ENCODE results near the gene SCGB1C1. TPM values are rescaled to one million over a fixed set of nuclear protein-coding genes. Genes with fewer than 3 reads are reported as not detected.

Gene SCGB1C1
- total and polyA plus RNA-seq, 4 donors, result not detected

- Histone ChIP-seq H3K27me3 (ENCODE audit: control insufficient read depth in 4 of 4, insufficient read depth in 4 of 4, low read length in 3 of 4) (no peaks in the 10 kb centered on the region), H3K9ac (ENCODE audit: low read depth in 1 of 2, low read length in 2 of 2) (no peak overlapping the region), H3K27ac (ENCODE audit: low read depth in 1 of 2, low read length in 2 of 2) (no peak overlapping the region), H3K9me3 (ENCODE audit: control insufficient read depth in 4 of 4, low read length in 3 of 4) (no peaks in the 10 kb centered on the region), H3K36me3 (ENCODE audit: control insufficient read depth in 4 of 4, insufficient read depth in 3 of 4, low read depth in 1 of 4, low read length in 3 of 4) (peaks cover 5 to 28% (median 9%) of the 10 kb centered on the region in 4 donors), H3K4me3 (ENCODE audit: low read depth in 1 of 3, low read length in 3 of 3) (no peak overlapping the region), H3K4me1 (ENCODE audit: control insufficient read depth in 4 of 4, insufficient read depth in 4 of 4, low read length in 3 of 4) (peaks cover 3 to 18% (median 13%) of the 10 kb centered on the region in 4 donors)
- no peak for TF ChIP-seq REST (IDR thresholded peaks at IDR 0.05)
- no peak for TF ChIP-seq FOXA1 (IDR thresholded peaks at IDR 0.05)
- TF ChIP-seq YY1 (IDR thresholded peaks at IDR 0.05), result no peak
- no peak for TF ChIP-seq EGR1 (IDR thresholded peaks at IDR 0.05; ENCODE audit: low read depth in 2 of 2)
- TF ChIP-seq HNF4G (IDR thresholded peaks at IDR 0.05), result no peak
- no peak for TF ChIP-seq MAX (IDR thresholded peaks at IDR 0.05)
- TF ChIP-seq SP1 (IDR thresholded peaks at IDR 0.05), result no peak
- no peak for TF ChIP-seq RAD21 (IDR thresholded peaks at IDR 0.05)
- no peak for TF ChIP-seq GABPA (IDR thresholded peaks at IDR 0.05 in 1 of 2, conservative IDR thresholded peaks at IDR 0.05 in 1 of 2)
- TF ChIP-seq RXRA (IDR thresholded peaks at IDR 0.05), result no peak
- no peak for TF ChIP-seq JUND (IDR thresholded peaks at IDR 0.05)
- no peak for TF ChIP-seq ZBTB33 (IDR thresholded peaks at IDR 0.05)
- TF ChIP-seq FOXA2 (IDR thresholded peaks at IDR 0.05), result no peak
- no peak for TF ChIP-seq ATF3 (IDR thresholded peaks at IDR 0.05)
- WGBS, result 78% methylated on average over 15 of the region's 15 CpGs
- no peak for DNase-seq (ENCODE audit: low spot score)
Observed at GRCh38 chr11:201966-202365, 9.1 kb downstream of the SCGB1C1 start.

GRCh38 chr11:202490-202889 is 9.6 kb downstream of the SCGB1C1 start:
- H3K27ac ChIP-seq (ENCODE audit: low read depth in 1 of 2, low read length in 2 of 2), result no peak overlapping the region
- no peak overlapping the region for H3K9ac ChIP-seq (ENCODE audit: low read depth in 1 of 2, low read length in 2 of 2)
- WGBS, result 85% methylated on average over 8 of the region's 8 CpGs
- peaks cover 3 to 18% (median 13%) of the 10 kb centered on the region in 4 donors for H3K4me1 ChIP-seq (ENCODE audit: control insufficient read depth in 4 of 4, insufficient read depth in 4 of 4, low read length in 3 of 4)
- peaks cover 5 to 28% (median 9%) of the 10 kb centered on the region in 4 donors for H3K36me3 ChIP-seq (ENCODE audit: control insufficient read depth in 4 of 4, insufficient read depth in 3 of 4, low read depth in 1 of 4, low read length in 3 of 4)
- no peaks in the 10 kb centered on the region for H3K27me3 ChIP-seq (ENCODE audit: control insufficient read depth in 4 of 4, insufficient read depth in 4 of 4, low read length in 3 of 4)
- no peak for DNase-seq (ENCODE audit: low spot score)
- no peaks in the 10 kb centered on the region for H3K9me3 ChIP-seq (ENCODE audit: control insufficient read depth in 4 of 4, low read length in 3 of 4)
- H3K4me3 ChIP-seq (ENCODE audit: low read depth in 1 of 3, low read length in 3 of 3), result no peak overlapping the region
- TF ChIP-seq EGR1 (IDR thresholded peaks at IDR 0.05; ENCODE audit: low read depth in 2 of 2), result no peak
- TF ChIP-seq ATF3 (IDR thresholded peaks at IDR 0.05), result no peak
- TF ChIP-seq REST (IDR thresholded peaks at IDR 0.05), result no peak
- TF ChIP-seq NR2F2 (IDR thresholded peaks at IDR 0.05), result no peak
- no peak for TF ChIP-seq YY1 (IDR thresholded peaks at IDR 0.05)
- TF ChIP-seq TAF1 (conservative IDR thresholded peaks at IDR 0.05), result no peak
